Vagina (tissue), 2 donors: ENCODE measurements around the gene CYP1A2. TPM values are rescaled to one million over a fixed set of nuclear protein-coding genes. Genes with fewer than 3 reads are reported as not detected.

Experiments used
- DNase-seq, 2 donors: peaks; one replicate each; pipeline ENCODE4 v3.0.0-alpha.2; 2017; ENCODE audit errors: extremely low spot score in 2 of 2
- H3K27ac ChIP-seq: fragments of 200-600 bp; sonication (generic); one replicate; pipeline ENCODE4 v1.5.1; 2019
- H3K27me3 ChIP-seq: fragments of 200-600 bp; sonication (generic); one replicate; pipeline ENCODE4 v1.5.1; 2019
- H3K36me3 ChIP-seq, 2 donors: fragments of 200-600 bp; sonication (generic); one replicate each; pipeline ENCODE4 v1.5.1; 2017 to 2019
- H3K4me1 ChIP-seq: fragments of 200-600 bp; sonication (generic); one replicate; pipeline ENCODE4 v1.5.1; 2019
- H3K4me3 ChIP-seq, 2 donors: fragments of 200-600 bp; sonication (generic); 1 replicate in 1 of 2; 2 replicates in 1 of 2; pipeline ENCODE4 v1.5.1; 2016 to 2019
- H3K9me3 ChIP-seq: fragments of 200-600 bp; sonication (generic); one replicate; pipeline ENCODE4 v1.5.1; 2019
- CTCF ChIP-seq, 3 experiments: fragments of 450-650 bp in 2 of 3; fragments of 200-600 bp in 1 of 3; sonication (generic) in 1 of 3; IDR thresholded peaks; one replicate each; pipeline ENCODE4 v1.5.1; 2017 to 2019; ENCODE audit warnings: antibody characterized with exemption in 3 of 3, mild to moderate bottlenecking in 2 of 3, moderate library complexity in 2 of 3
- POLR2A ChIP-seq, 2 donors: fragments of 450-650 bp; IDR thresholded peaks; one replicate each; pipeline ENCODE4 v1.6.1; 2017; ENCODE audit warnings: antibody characterized with exemption in 2 of 2, mild to moderate bottlenecking in 2 of 2, moderate library complexity in 2 of 2
- POLR2AphosphoS5 ChIP-seq, 2 donors: sonication (generic); formaldehyde crosslinking; IDR thresholded peaks; one replicate each; pipeline ENCODE4 v1.9.0; 2017; ENCODE audit warnings: antibody characterized with exemption in 2 of 2, mild to moderate bottlenecking in 2 of 2, low read depth in 1 of 2; ENCODE audit not compliant: insufficient read depth in 1 of 2
- intact Hi-C: fragments of 100-400 bp; cut with DNase I; formaldehyde crosslinking; loops from one replicate; pipeline ENCODE4 v1.15.1; 2023
- total RNA-seq: library from RNA; depleted of rRNA; stranded (reverse); fragments of >200 nt; gene quantifications from one replicate; pipeline ENCODE4 v1.2.3, GENCODE V29; 2016

CYP1A2 gene
- total RNA-seq, 1 donor from 2014 or later = not detected

- no peak overlapping the region for H3K27ac ChIP-seq
- TF ChIP-seq POLR2AphosphoS5 (IDR thresholded peaks at IDR 0.05; ENCODE audit: insufficient read depth in 1 of 2, low read depth in 1 of 2) (peak in 1 of 2 donors; percentile 26), CTCF (IDR thresholded peaks at IDR 0.05) (no peak)
- DNase-seq = no peak
These were observed 28.4 kb downstream of the CYP1A2 start for GRCh38 chr15:74776821-74777768.

GRCh38 chr15:74777769-74778598 lies 29.3 kb downstream of the CYP1A2 start:
- Histone ChIP-seq H3K27ac (no peak overlapping the region), H3K9me3 (no peaks in the 10 kb centered on the region), H3K4me3 (no peak overlapping the region), H3K27me3 (no peaks in the 10 kb centered on the region), H3K36me3 (no peaks in the 10 kb centered on the region), H3K4me1 (peaks cover 44% of the 10 kb centered on the region)
- intact Hi-C loops = no loop called here
- DNase-seq = no peak
- TF ChIP-seq POLR2A (IDR thresholded peaks at IDR 0.05) (no peak), POLR2AphosphoS5 (IDR thresholded peaks at IDR 0.05; ENCODE audit: insufficient read depth in 1 of 2, low read depth in 1 of 2) (no peak), CTCF (IDR thresholded peaks at IDR 0.05) (no peak)

More at GRCh38 chr15:74776821-74777768, 28.4 kb downstream of the CYP1A2 start:
- Histone ChIP-seq H3K27me3 (no peaks in the 10 kb centered on the region), H3K9me3 (no peaks in the 10 kb centered on the region), H3K4me1 (peaks cover 42% of the 10 kb centered on the region), H3K4me3 (no peak overlapping the region), H3K36me3 (no peaks in the 10 kb centered on the region)
- intact Hi-C loops = no loop called here

GRCh38 chr15:74778599-74778970 lies 29.9 kb downstream of the CYP1A2 start:
- no peaks in the 10 kb centered on the region for H3K27me3 ChIP-seq
- peaks cover 44% of the 10 kb centered on the region for H3K4me1 ChIP-seq
- no peaks in the 10 kb centered on the region for H3K36me3 ChIP-seq
- intact Hi-C loops = no loop called here
- H3K4me3 ChIP-seq = no peak overlapping the region
- TF ChIP-seq POLR2AphosphoS5 (IDR thresholded peaks at IDR 0.05; ENCODE audit: insufficient read depth in 1 of 2, low read depth in 1 of 2) (no peak), CTCF (IDR thresholded peaks at IDR 0.05) (no peak)
- H3K27ac ChIP-seq = no peak overlapping the region
- no peaks in the 10 kb centered on the region for H3K9me3 ChIP-seq
- no peak for DNase-seq

- H3K4me1 ChIP-seq = peaks cover 49% of the 10 kb centered on the region
- no peak overlapping the region for H3K27ac ChIP-seq
- intact Hi-C loops = no loop called here
- H3K27me3 ChIP-seq = no peaks in the 10 kb centered on the region
- DNase-seq = no peak
- no peaks in the 10 kb centered on the region for H3K36me3 ChIP-seq
- no peak for TF ChIP-seq POLR2A (IDR thresholded peaks at IDR 0.05)
- TF ChIP-seq POLR2AphosphoS5 (IDR thresholded peaks at IDR 0.05; ENCODE audit: insufficient read depth in 1 of 2, low read depth in 1 of 2) = no peak
- no peak for TF ChIP-seq CTCF (IDR thresholded peaks at IDR 0.05)
- no peak overlapping the region for H3K4me3 ChIP-seq
- H3K9me3 ChIP-seq = no peaks in the 10 kb centered on the region
These were observed 30.6 kb downstream of the CYP1A2 start for GRCh38 chr15:74779162-74779648.
